Dermis blood vessel endothelial cell (primary cell): ENCODE results near the gene MAPK10. TPM values are rescaled to one million over a fixed set of nuclear protein-coding genes. Genes with fewer than 3 reads are reported as not detected.
"Not testable (repeated sequence)": the region's sequence is repeated elsewhere in the genome, so short reads cannot be mapped to it uniquely, and the experiment has no call there.

Experiments
- DNase-seq: peaks from one replicate; pipeline ENCODE4 v3.0.0; 2010
- total RNA-seq: library from RNA; depleted of rRNA; stranded (reverse); fragments of >200 nt; gene quantifications from 2 replicates; pipeline ENCODE4 v1.2.3, GENCODE V29; 2014

MAPK10 gene
- total RNA-seq, 1 donor from 2014 or later, result 0.17 TPM

GRCh38 chr4:86031927-86032326 is 327.9 kb downstream of the MAPK10 start:
- DNase-seq, result no peak

DNA sequence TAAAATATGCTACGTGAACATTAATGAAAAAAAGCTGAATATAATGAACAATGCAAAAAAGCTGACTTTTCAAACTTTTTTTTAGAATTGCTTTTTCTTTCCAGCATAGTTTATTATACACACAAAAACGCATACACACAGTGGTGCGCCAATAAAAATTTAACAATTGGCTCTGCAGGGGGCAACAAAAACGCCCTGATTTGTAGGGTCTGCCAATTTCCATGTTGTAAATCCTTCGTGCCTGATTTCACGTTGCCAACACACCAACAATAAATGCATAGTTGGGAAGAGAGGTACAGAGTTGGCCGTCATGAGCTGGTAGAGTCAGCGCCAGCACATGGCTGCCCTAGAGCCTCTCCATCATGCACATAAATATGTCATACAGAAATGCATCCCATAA is 333.1 kb downstream of the MAPK10 start:
- no peak for DNase-seq

DNA sequence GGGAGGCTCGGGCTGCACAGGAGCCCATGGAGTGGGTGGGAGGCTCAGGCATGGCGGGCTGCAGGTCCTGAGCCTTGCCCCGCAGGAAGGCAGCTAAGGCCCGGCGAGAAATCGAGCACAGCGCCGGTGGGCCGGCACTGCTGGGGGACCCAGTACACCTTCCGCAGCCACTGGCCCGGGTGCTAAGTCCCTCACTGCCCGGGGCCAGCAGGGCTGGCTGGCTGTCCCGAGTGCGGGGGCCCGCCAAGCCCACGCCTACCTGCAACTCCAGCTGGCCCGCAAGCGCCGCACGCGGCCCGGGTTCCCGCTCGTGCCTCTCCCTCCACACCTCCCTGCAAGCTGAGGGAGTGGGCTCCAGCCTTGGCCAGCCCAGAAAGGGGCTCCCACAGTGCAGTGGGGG is 338.2 kb downstream of the MAPK10 start:
- not testable (repeated sequence) for DNase-seq

- DNase-seq, result no peak
Measured at GRCh38 chr4:86019906-86020305, 339.9 kb downstream of the MAPK10 start.

DNA sequence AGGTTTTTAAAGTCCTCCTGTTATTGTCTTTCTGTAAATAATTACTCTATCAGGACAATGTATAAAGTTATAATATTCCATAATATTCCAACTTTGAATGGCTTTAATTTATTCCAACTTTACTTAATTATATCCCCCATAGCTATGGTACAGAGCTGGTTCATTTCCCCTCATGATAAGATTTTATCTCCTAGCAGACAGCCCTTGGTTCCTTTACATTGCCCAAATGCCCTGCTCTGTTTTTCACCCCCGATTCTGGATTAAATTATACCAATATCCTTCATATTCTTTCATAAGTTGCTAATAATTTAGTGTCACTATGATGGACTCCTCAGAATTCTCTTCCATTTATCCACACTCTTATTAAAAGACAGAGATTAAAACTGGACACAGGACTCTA is 340.5 kb downstream of the MAPK10 start:
- DNase-seq, result no peak

GRCh38 chr4:86015412-86016350 is 344.2 kb downstream of the MAPK10 start:
- no peak for DNase-seq

DNA sequence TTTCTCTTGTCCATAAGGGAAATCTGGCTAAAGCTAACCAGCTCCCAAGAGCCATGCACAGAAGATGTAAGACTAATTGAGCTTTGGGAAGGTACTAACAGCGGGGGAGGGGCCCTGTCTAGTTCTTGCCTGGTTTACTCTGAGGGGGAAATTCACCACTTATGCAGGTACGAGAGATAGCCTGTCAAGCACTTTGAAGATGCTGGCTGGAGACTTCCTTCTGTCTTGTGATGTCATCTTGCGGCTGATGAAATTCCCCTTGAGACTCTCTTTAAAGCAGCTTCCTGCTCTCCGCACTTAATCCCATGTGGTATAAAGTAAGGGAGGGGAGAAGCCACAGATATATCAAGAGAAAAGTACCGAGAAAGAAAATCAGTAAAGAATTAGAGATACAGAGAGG is 345.3 kb downstream of the MAPK10 start:
- no peak for DNase-seq

- DNase-seq, result no peak
Measured at GRCh38 chr4:86013621-86014020, 346.2 kb downstream of the MAPK10 start.

DNA sequence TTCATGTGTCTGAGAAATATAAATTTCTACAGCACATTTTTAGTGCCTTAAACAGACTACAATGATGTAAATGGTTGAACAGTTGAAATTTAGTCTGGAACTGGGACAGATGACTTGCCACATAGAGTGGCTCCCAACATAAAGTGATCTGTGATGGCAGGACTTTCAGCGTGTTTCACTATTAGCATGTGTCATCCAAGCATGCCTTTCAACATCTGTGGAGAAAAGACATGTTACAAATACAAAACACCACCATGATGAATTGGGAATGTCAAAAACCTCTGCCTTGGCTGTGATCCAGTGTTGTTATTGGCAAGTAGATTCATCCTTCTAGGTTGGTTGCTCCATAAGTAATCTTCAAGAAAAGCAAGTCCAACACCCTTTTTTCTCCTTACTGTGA is 348.7 kb downstream of the MAPK10 start:
- DNase-seq, result peak; percentile 37

GRCh38 chr4:86007042-86007441 is 352.8 kb downstream of the MAPK10 start:
- no peak for DNase-seq

GRCh38 chr4:86006057-86006456 is 353.8 kb downstream of the MAPK10 start:
- no peak for DNase-seq

- DNase-seq, result no peak
Measured at GRCh38 chr4:86004030-86004429, 355.8 kb downstream of the MAPK10 start.

DNA sequence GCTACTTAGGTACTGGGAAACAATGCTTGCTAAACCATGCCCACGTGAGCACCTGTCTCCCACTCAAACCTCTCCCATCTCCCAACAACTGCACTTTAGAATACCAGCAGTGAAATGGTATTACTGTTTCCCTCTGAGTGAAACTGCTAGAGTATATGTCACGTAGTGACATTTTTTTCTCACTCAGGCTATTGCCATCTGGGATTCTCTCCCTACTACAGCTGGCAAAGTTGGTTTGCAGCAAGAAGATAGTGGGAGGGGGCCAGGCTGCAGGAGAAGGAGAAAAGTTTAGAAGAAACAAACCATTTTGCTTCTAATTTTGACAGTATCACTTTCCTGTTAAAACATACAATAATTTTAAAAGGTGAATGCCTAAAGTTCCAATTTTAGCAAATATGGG is 358.3 kb downstream of the MAPK10 start:
- DNase-seq, result no peak

DNA sequence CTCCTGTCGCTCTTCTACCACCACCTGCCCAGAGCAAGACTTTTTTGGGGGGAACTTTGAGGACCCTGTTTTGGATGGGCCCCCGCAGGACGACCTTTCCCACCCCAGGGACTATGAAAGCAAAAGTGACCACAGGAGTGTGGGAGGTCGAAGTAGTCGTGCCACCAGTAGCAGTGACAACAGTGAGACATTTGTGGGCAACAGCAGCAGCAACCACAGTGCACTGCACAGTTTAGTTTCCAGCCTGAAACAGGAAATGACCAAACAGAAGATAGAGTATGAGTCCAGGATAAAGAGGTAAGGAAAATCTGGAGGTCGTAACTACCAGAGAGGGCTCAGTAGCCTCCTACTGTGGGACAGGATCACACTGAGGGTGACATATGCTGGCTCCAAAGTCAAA is 364.5 kb downstream of the MAPK10 start:
- DNase-seq, result no peak

GRCh38 chr4:85994576-85994975 is 365.3 kb downstream of the MAPK10 start:
- peak; percentile 52 for DNase-seq

DNA sequence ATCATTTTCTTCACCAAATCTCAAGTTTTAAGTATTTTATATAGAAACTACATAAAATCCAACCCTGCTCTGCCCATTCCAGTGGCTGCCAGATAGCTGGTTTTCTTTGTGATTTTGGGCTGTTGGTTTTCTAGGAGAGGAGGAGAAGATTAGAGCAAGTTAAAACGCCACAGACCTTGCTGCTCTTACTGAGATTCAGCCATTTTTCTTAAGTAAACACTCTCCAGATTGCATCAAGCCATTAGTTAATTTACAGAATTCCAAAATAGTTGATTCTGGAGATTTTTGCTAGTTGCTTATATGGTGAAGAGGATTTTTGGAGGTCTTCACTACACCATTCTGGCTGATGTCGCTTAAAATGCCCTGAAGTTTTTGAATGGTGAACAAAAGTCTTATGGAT is 366.2 kb downstream of the MAPK10 start:
- DNase-seq, result no peak

DNA sequence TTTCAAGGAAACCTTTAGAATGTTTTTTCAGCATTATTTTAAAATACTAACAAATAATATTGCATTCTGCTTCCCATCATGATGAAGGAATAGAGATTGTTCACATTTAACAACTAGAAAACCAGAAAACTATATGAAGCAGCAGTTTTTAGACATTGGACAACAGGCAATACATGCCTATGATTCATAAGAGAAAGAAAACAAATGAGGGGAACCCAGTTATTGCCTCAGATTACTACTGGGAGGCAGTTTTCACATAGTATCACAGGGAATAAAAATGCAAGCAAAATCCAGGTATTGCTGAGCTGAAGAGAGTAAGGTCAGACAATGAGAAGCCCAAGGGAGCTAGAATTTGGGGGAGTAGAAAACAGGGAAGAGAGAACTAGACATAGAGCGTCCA is 373.6 kb downstream of the MAPK10 start:
- no peak for DNase-seq

DNA sequence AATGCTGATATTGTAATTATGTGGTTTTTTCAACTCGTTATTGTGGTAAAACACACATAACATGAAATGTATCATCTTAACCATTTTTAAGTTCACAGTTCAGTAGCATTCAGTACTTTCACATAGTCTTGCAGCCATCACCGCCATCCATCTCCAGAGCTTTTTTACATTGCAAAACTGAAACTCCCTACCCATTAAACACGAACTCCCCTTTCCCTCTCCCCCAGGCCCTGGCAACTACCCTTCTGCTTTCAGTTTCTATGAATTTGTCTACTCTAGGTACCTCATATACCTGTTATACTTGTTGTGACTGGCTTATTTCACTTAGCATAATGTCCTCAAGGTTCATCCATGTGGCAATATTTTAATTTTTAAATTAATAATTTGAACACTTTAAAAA is 380.6 kb downstream of the MAPK10 start:
- no peak for DNase-seq

DNA sequence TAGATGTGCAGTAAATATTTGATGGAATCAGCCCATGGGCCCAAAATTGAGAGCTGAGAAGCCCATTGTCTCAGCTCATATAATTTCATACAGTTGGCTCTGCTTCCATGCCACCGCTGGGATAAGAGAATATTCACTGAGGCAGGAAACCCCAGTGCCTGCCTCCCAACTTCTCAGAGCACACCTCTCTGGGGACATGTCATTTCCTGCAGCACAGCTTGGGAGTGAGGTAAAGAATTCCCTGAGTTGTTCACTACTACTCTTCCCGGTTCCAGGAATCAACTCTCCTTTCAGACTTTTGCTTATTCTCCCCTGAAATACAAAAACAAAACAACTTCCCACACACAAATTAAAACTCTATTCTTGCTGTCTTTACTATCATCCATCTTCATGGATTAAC is 389.3 kb downstream of the MAPK10 start:
- DNase-seq, result peak; percentile 64

DNA sequence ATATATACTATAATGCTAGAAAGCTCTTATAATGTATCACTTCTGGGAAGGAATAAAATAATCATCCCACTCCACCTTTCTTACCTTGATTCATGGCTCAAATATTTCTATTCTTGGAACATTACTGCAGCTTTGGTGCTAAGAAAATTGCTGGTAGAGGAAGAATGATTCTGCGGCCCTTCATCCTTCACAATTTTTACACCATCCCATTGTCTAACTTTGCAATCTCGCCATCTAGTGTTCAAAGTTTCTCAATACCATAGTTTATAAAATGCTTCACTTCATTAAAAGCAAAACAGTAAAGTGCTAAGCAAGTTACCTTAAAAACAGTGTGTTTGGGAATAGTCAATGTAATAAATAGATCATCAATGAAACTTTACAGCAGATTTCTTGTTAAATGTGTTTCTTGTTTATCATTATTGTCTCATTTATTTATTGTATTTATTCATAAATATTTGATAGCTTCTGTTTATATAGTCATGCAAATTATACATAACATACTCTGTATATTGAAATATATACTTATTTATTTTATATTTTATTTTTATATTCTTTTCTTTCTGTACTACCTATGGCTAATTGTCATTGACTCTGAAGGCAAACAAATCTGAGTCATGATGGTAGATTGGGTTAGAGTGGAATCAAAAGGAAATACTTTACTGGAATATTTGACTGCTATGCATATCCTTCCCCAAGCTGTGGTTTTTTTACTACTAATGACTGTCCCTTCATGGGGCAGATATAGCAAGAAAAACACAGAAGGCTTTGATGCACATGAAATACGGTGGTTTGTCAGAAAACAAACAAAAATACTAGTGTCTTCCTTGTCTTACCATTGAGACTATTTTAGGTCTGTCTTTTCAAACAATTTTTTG is 390.7 kb downstream of the MAPK10 start:
- DNase-seq, result peak; percentile 84

DNA sequence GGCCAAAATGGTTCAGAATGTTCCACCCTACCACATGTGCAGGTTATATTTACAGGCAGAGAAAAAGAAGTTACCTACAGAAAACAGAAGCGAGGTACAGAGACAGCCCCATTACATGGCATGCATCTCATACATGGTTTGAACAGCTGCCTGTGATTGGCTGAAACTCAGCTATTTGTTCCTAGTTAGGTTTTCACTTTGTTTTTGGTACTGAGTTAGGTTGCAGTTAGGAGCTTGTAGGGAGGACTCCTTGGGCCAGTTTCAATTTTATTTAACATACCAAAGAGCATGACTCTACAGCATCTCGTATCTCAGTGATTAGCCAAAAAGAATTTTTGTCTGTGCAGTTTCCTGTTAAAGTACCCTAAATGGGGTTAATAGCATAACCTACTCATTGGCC is 392.0 kb downstream of the MAPK10 start:
- DNase-seq, result no peak

GRCh38 chr4:85966373-85966772 is 393.5 kb downstream of the MAPK10 start:
- DNase-seq, result peak; percentile 41

- DNase-seq, result no peak
Measured at GRCh38 chr4:85965529-85965928, 394.3 kb downstream of the MAPK10 start.

DNA sequence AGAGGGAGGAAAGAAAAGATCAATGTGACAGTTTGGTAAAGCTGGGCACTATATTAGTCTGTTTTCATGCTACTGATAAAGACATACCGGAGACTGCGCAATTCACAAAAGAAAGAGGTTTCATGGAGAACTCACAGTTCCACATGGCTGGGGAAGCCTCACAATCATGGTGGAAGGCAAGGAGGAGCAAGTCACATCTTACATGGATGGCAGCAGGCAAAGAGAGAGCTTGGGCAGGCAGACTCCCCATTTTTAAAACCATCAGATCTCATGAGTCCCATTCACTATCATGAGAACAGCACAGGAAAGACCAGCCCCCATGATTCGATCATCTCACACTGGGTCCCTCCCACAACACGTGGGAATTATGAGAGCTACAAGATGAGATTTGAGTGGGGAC is 394.8 kb downstream of the MAPK10 start:
- DNase-seq, result not testable (repeated sequence)
